Renal pelvis (tissue), 12 donors: ENCODE data around the gene LCN2. TPM values are rescaled to one million over a fixed set of nuclear protein-coding genes. Genes with fewer than 3 reads are reported as not detected.
"Not testable (repeated sequence)": the region's sequence is repeated elsewhere in the genome, so short reads cannot be mapped to it uniquely, and the experiment has no call there.

Experiments
- DNase-seq: peaks from one replicate; pipeline ENCODE4 v3.0.0-alpha.2; 2013
- long read RNA-seq, 16 experiments: transcript quantifications; one replicate each; lab custom pipeline, GENCODE V29; 2026
- polyA plus RNA-seq, 3 donors: library from polyadenylated mRNA; unstranded; fragments of 120-200 nt; gene quantifications; one replicate each; pipeline ENCODE4 v1.2.1, GENCODE V29; 2013; ENCODE audit not compliant: insufficient read length in 3 of 3

The LCN2 gene
- polyA plus RNA-seq, result 1 to 10 TPM in 1 of 3 donors, under 1 TPM in 2; 0.49 to 1.2 (median 0.78) TPM
- long read RNA-seq, donor 1, result 0 reads
- long read RNA-seq, donor 2, result 0 reads
- long read RNA-seq, donor 3, partial matches to known transcripts, result 0 of 1 reads
- long read RNA-seq, donor 3, other reads (novel, unspliced or antisense), result 0 of 1 reads
- long read RNA-seq, donor 4, result 0 reads
- long read RNA-seq, donor 5, result 0 reads
- long read RNA-seq, donor 6, result 0 reads
- long read RNA-seq, donor 7, result 0 reads
- long read RNA-seq, donor 8, result 0 reads
- long read RNA-seq, donor 9, result 0 reads
- long read RNA-seq, donor 10, result 0 reads
- long read RNA-seq, donor 11, partial matches to known transcripts, result 0 of 1 reads
- long read RNA-seq, donor 11, other reads (novel, unspliced or antisense), result 0 of 1 reads
- long read RNA-seq, donor 12, partial matches to known transcripts, result 0 of 1 reads
- long read RNA-seq, donor 12, other reads (novel, unspliced or antisense), result 0 of 1 reads
- long read RNA-seq, donor 13, partial matches to known transcripts, result 52 of 73 reads
- long read RNA-seq, donor 13, other reads (novel, unspliced or antisense), result 21 of 73 reads
- long read RNA-seq, donor 14, result 0 reads
- long read RNA-seq, donor 15, transcript LCN2-201 (7 exons, 822 nt), result major isoform, 6 of 6 reads
- long read RNA-seq, donor 15, partial matches to known transcripts, result 0 of 6 reads
- long read RNA-seq, donor 15, other reads (novel, unspliced or antisense), result 0 of 6 reads
- long read RNA-seq, donor 16, result 0 reads

DNA sequence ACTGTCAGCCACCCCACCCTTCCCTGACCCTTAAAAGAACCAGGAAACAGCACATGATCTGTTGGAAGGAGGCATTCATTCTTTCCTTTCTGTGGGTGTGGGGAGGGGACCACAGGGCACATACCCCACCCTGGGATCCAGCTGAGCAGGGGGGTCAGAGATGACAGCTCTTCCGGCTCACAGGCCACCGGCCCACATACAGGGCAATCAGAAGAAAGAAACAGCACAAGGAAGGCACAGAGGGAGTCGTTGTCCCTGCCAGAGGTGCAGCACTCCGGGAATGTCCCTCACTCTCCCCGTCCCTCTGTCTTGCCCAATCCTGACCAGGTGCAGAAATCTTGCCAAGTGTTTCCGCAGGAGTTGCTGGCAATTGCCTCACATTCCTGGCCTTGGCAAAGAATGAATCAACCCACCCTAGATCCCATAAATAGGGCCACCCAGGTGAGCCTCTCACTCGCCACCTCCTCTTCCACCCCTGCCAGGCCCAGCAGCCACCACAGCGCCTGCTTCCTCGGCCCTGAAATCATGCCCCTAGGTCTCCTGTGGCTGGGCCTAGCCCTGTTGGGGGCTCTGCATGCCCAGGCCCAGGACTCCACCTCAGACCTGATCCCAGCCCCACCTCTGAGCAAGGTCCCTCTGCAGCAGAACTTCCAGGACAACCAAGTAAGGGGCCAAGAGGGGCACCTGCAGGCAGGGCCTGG is at the start of gene LCN2:
Gene LCN2 (plus strand): TSS at position 453 of the 701 bp plus-strand sequence. CDS start 73 bp downstream, at position 526.
- DNase-seq, result no peak

DNA sequence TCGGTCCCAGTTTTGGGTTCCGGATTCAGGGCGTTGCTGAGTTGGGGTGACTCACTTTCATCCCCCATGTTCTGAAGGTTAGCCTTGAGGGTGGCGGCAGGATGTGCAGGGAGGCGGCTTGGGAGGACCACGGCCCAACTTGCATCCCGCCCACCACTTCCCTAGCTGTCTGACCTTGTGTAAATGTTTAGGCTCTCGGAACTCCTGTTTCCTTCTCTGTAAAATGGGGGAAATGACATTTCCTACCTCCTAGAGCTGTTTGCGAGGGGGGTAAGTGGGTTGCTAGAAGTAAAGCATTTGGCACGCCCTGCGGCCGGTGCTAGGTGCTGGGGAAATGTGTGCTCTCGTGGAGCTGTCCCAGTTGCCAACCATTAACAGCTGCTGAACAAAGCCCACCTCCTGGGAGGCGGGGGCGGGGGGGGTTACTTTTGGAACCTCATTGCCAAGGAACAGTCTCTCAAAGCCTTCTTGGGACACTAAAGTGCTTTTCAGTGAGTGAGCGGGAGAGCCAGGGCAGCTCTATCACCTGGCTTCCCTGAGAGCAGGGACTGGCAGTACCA is 49.2 kb upstream of the LCN2 start:
- no peak for DNase-seq

DNA sequence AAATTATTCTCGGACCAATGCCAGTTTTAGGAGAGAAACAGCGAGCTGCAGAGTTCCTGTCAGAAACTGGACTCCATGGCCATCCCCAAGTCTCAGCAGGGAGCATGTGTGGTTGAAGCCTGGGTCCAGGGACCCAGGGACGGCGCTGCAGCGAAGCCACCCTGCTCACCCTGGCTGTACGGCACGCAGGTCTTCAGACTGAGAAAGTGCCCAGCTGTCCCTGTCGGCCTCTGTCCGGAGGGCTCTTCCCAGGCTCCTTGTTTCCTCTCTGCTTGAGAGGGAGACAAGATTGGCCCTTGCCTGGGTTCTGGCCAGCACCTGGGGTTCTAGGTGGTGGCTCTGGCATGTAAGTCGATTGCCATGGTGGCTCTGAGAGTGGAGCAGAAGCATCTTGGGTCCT is 48.7 kb upstream of the LCN2 start:
- DNase-seq, result no peak

DNA sequence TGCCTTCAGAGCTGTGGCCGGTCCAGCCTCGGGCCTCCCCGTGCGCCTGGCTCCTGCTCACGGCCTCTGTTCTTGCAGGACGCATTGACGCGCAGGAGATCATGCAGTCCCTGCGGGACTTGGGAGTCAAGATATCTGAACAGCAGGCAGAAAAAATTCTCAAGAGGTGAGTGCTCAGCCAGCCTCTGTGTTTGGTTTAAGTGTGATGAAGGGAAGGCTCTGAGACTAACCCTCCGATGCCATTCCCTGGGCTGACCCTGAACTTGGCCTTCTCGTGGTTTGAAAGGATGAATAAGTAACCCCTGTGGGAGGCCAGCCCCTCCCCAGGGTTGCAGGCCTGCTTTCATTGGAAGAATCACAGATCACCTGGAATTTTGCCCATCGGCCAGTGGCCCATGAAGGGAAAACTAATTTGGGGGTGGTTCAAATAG is 48.0 kb upstream of the LCN2 start:
- no peak for DNase-seq

DNA sequence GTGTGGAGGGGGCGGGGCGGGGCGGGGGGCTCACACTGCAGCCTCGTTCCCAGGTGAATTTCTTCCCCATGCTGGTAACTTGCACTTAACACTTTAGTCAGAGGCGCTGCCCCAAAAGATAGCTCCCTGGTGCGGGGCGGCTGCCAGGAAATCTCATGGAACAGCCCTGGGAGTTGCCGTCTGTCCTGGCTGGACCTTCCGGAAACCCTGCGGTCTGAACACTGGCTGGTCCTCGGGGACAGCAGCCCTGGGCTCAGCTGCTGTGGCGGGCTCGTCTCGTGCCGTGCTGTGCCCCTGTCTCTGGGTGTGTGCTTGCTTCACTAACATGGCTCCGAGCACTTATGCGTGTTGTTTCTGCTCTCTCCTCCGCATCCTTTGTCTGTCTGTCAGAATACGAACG is 47.6 kb upstream of the LCN2 start:
- DNase-seq, result no peak

DNA sequence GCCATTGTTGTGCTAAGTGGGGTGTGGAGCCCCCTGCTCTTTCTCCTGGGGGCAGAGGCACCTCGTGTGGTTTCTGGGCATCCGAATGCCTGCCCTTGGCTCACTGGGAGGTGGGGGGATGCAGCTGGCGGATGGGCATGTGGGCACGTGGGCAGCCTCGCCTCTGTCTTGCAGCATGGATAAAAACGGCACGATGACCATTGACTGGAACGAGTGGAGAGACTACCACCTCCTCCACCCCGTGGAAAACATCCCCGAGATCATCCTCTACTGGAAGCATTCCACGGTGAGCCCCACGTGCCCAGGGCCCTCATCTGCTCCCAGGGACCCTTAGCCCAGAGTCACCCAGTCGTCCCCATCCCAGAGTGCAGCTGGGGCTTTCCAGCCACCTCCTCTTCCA is 47.1 kb upstream of the LCN2 start:
- no peak for DNase-seq

DNA sequence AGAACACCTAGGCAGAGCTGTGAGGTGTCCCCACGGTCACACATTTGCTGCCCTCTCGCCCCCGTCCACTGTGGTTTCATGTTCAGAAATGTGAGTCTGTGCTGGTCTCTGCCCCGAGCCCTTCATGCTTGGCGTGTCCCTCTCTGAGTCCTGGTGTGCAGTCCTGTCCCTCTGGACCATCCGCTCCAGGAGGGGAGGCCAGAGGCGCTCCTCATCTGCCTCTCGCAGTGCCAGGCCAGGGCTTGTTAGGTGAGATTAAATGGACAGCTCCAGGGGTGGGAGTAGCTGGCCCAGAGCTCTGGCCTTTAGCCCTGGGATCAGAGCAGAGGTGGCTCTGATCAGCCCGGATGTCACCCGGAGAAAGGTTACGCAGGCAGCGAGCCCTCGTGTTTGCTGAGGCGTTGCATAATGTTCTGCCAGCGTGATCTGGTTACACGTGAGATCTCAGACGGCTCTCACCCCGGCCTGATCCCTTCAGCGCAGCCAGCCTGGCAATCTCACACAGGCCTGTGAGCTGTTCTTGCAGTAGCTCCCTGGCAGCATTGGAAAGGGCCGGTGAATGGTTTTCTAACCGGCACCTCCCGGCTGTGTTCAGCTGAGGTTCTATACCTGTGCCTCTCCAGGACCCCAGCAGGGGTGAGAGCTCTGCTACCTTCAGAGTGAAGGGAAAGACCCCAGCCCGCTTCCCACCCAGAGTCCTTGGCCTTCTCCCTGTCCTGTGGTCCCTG is 46.2 kb upstream of the LCN2 start:
- DNase-seq, result no peak

DNA sequence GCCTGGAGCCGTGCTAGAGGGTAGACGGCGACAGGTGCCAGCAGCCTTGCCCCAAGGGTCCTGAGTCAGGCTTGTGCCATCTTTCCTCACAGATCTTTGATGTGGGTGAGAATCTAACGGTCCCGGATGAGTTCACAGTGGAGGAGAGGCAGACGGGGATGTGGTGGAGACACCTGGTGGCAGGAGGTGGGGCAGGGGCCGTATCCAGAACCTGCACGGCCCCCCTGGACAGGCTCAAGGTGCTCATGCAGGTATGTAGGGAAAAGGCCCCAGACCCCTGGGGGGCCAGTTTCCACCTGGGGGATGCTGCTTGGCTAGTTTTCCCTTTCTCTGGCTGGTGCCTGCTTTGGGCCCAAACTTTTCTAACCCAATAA is 45.7 kb upstream of the LCN2 start:
- DNase-seq, result no peak

DNA sequence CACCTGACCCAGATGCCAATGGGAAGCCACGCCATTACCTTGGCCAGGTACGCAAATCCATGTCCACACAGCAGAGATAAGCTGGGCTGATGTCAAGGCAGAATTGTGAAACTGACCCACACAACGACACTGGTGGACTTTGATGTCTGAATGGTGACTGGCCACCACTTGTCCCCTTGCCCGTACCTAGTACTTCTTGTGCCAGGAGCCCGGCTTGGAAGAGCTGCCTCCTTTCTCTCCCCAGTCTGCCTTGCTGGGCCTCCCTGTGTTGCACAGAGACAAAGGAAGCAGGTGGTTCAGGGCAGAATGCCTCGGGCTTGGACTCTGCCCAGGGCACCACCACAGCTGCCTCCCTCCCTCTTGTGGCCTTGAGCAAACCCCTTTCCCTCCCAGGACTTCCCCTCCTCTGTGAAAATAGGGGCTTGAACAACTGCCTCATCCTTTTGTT is 45.1 kb upstream of the LCN2 start:
- no peak for DNase-seq

DNA sequence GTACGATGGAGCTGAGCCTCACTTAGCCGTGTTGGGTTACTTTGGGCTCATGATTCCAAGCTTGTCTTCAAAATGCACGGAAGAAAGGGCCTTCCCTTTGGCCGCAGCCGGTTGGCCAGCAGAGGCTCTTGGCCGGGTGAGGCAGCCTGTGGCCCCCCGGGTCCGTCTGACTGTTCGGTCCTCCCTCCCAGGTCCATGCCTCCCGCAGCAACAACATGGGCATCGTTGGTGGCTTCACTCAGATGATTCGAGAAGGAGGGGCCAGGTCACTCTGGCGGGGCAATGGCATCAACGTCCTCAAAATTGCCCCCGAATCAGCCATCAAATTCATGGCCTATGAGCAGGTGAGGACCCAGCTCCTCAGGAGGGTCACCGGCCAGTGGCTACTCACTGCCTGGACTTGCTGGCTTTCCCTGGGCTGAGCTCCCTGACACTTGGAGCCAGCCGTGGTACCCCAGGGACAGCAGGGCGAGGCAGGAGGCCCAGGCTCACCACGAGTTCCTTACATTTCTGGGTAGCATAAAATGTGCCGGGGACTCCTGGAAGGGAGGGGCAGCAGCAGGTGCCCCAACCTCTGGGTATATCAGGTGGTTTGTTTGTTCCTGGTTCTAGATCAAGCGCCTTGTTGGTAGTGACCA is 43.6 kb upstream of the LCN2 start:
- DNase-seq, result no peak

DNA sequence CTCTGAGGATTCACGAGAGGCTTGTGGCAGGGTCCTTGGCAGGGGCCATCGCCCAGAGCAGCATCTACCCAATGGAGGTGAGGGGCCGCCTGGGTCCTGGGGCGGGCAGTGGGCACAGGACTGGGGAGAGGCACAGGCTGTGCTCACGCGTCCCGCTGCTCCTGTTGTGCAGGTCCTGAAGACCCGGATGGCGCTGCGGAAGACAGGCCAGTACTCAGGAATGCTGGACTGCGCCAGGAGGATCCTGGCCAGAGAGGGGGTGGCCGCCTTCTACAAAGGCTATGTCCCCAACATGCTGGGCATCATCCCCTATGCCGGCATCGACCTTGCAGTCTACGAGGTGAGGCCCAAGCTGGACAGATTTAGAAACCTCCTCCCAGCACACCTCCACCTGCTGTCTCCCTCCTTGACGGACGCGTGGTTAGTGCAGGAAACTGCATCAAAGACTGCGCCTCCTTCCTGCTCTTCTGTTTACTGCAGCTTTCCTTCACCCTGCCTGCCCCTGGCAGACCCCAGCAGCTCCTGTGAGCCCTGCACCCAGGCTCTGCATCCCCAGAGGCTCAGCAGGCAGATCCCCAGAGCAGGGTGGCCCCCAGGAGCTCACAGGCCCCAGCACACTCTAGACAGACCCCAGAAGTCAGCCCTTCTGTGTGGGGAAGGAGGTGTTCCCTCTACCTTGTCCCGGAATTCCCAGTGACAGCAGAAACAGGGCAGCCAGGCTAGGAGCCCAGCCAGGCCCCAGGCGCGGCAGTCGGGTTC is 42.9 kb upstream of the LCN2 start:
- DNase-seq, result no peak

DNA sequence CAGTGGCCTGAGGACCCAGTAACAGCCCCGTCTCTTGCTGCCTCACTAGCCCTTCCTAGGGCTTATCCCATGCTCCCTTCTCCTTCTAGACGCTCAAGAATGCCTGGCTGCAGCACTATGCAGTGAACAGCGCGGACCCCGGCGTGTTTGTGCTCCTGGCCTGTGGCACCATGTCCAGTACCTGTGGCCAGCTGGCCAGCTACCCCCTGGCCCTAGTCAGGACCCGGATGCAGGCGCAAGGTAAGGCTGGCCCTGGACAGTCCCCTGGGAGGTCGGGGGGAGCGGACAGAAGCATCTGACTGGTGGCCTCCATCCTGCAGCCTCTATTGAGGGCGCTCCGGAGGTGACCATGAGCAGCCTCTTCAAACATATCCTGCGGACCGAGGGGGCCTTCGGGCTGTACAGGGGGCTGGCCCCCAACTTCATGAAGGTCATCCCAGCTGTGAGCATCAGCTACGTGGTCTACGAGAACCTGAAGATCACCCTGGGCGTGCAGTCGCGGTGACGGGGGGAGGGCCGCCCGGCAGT is 42.2 kb upstream of the LCN2 start:
- no peak for DNase-seq

DNA sequence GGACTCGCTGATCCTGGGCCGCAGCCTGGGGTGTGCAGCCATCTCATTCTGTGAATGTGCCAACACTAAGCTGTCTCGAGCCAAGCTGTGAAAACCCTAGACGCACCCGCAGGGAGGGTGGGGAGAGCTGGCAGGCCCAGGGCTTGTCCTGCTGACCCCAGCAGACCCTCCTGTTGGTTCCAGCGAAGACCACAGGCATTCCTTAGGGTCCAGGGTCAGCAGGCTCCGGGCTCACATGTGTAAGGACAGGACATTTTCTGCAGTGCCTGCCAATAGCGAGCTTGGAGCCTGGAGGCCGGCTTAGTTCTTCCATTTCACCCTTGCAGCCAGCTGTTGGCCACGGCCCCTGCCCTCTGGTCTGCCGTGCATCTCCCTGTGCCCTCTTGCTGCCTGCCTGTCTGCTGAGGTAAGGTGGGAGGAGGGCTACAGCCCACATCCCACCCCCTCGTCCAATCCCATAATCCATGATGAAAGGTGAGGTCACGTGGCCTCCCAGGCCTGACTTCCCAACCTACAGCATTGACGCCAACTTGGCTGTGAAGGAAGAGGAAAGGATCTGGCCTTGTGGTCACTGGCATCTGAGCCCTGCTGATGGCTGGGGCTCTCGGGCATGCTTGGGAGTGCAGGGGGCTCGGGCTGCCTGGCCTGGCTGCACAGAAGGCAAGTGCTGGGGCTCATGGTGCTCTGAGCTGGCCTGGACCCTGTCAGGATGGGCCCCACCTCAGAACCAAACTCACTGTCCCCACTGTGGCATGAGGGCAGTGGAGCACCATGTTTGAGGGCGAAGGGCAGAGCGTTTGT is 41.6 kb upstream of the LCN2 start:
- no peak for DNase-seq

DNA sequence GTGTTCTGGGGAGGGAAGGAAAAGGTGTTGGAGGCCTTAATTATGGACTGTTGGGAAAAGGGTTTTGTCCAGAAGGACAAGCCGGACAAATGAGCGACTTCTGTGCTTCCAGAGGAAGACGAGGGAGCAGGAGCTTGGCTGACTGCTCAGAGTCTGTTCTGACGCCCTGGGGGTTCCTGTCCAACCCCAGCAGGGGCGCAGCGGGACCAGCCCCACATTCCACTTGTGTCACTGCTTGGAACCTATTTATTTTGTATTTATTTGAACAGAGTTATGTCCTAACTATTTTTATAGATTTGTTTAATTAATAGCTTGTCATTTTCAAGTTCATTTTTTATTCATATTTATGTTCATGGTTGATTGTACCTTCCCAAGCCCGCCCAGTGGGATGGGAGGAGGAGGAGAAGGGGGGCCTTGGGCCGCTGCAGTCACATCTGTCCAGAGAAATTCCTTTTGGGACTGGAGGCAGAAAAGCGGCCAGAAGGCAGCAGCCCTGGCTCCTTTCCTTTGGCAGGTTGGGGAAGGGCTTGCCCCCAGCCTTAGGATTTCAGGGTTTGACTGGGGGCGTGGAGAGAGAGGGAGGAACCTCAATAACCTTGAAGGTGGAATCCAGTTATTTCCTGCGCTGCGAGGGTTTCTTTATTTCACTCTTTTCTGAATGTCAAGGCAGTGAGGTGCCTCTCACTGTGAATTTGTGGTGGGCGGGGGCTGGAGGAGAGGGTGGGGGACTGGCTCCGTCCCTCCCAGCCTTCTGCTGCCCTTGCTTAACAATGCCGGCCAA is 40.8 kb upstream of the LCN2 start:
- no peak for DNase-seq

DNA sequence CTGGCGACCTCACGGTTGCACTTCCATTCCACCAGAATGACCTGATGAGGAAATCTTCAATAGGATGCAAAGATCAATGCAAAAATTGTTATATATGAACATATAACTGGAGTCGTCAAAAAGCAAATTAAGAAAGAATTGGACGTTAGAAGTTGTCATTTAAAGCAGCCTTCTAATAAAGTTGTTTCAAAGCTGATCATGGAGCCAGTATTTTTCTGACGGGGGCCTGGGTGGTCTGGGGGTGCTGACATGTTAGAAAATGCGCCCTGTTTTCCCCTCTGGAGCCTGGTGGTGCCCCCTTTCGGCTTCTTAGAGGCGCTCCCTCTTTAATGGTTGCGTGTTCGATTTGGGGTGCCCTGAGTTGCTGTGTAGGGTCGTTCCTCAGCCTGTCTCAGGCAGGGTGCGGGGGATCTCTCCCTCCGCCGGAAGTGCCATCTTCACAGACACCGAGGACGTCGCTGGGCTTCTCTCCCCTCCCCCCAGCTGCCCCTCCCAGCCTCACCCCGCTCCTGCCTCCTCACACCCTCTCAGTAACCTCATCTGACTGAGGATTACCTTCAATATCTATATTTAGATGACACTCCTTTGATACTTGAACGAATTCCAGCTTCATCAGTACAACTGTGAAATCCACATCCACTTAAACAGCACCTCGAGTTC is 40.1 kb upstream of the LCN2 start:
- no peak for DNase-seq

DNA sequence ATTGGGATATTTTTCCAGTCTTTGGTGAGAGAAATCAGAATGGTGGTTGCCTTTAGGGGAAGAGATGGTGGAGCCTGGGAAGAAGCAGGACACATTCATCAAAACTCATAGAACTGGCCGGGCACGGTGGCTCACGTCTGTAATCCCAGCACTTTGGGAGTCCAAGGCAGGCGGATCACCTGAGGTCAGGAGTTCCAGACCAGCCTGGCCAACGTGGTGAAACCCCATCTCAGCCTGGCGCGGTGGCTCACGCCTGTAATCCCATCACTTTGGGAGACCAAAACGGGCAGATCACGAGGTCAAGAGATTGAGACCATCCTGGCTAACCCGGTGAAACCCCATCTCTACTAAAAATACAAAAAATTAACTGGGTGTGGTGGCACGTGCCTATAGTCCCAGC is 37.5 kb upstream of the LCN2 start:
- DNase-seq, result not testable (repeated sequence)

DNA sequence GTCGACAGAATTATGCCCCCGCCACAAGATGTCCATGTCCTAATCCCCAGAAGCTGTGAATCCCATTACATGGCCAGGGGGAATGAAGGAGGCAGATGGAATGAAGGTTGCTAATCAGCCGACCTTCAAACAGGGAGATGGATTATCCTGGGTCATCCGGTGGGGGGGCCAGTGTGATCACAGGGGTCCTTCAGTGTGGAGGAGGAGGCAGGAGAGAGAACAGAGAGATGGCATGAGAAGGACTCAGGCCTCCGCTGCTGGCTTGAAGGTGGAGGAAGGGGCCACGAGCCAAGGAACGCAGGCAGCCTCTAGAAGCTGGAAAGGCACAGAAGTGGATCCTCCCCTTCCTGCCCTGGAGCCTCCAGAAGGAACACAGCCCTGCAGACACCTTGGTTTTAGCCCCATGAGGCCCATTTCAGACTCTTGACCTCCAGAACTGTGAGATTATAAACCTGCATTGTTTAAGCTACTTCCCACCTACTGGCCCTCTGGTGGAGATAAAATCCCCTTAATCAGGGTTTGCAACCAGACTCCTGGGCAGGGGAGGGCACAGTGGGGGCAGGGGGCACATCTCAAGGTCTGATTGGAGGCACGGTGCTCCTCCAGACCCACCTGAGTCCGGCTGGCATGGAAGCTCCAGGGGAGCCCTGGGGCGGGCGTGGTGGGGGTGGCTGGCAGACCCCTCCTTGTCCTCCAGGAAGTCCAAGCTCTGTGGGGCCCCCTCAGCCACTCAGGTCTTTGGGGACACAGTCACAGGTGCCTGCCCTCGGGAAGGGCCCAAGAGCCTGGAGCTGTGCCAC is 35.5 kb upstream of the LCN2 start:
- no peak for DNase-seq
